Measurements from ENCODE around the gene WDR46. TPM values are rescaled to one million over a fixed set of nuclear protein-coding genes. Genes with fewer than 3 reads are reported as not detected.

Gene WDR46
- total and polyA plus RNA-seq, 2 of the 13 experiments (the other 11 are each of a cell fraction or from before 2014, with no cell fraction given) = 47.4 to 105 TPM

DNA sequence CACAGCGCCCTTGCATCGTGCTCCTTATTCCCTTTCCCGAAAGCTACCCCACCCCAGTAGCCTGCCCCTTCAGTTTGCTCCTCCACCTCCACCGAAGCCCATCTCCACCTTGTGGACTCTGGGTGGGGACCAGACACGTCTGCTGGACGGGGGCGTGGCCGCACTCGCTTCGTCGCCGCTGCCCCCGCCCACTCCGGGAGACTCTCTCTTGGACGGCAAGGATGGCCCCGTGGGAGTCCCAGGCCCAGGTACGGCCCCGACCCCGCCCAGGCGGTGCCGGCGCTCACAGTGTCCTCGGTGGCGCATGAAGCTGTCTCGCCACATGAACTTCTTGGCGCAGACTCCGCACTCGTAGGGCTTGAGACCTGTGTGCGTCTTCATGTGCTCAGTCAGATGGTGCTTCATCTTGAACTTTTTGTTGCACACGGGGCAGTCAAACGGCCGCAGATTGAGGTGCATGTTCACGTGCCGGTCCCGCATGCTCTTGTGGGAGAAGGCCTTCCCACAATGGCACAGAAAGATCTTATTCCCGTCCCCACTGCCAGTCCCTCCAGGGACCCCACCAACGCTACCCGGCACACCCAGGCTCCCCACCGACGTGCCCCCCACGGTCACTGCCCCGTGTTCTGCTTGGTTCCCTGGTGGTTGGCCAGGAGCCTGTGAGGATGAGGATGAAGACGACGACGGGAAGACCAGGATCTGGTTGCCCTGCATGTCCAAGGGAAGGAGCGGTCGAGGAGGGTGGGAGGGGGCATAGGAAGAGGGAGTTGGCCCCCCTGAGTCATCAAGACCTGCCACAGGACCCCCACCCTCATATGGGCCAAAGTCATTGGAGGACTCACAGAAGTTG is 26.1 kb upstream of the WDR46 start:
- DNase-seq (ENCODE audit: low spot score) = no peak
- H3K4me3 ChIP-seq (replicated peaks in 1 of 3; ENCODE audit: insufficient read depth in 1 of 3, low read depth in 2 of 3, low read length in 3 of 3) = peak overlapping the region in 1 of 3 experiments; percentile 98; a peak in 2 of 6 replicates
- H3K27me3 ChIP-seq (ENCODE audit: control insufficient read depth in 1 of 2, insufficient read depth in 2 of 2, low read length in 2 of 2) = no peaks in the 10 kb centered on the region; a peak in 1 of 5 replicates
- in situ Hi-C loops (cut with HindIII; ENCODE audit: extremely low pct_ligation_motif_present, low pct_unique_long_range_greater_than_20kb) = no loop called here
- peaks cover 3% of the 10 kb centered on the region; the same call in 1 of the 2 replicates for H4K20me1 ChIP-seq (ENCODE audit: insufficient read depth, low read length)
- WGBS (ENCODE audit: low lambda C conversion rate) = 92% methylated on average over 47 of the region's 47 CpGs
- intact Hi-C loops (cut with micrococcal nuclease; ENCODE audit: unreplicated experiment) = loop anchor here (5.0 kb wide), 1 partner anchor 43 kb away; the partner anchor contains the start of genes RPS18 and VPS52
- no peaks in the 10 kb centered on the region for H3K9me3 ChIP-seq (ENCODE audit: low read length)
- no peak overlapping the region for H2AFZ ChIP-seq (ENCODE audit: low read length)
- H3K4me1 ChIP-seq (ENCODE audit: insufficient read depth, low read length) = peaks cover 44% of the 10 kb centered on the region
- POLR2A ChIA-PET = no interaction called here
- CTCF ChIA-PET (ENCODE audit: low intra/inter-chr PET ratio, low total read pairs) = no interaction called here
- H3K79me2 ChIP-seq (ENCODE audit: insufficient read depth, low read length) = peaks cover 20% of the 10 kb centered on the region
- peak overlapping the region; percentile 83 for H3K27ac ChIP-seq (ENCODE audit: extremely low read length, insufficient read depth, low read length)
- H3K9ac ChIP-seq (ENCODE audit: insufficient read depth, low read depth, low read length) = no peak overlapping the region
- no TSS peak for BruUV-seq (replicated peaks)
- no peak for ATAC-seq
- H3K36me3 ChIP-seq (replicated peaks in 1 of 2; ENCODE audit: control insufficient read depth in 1 of 2, insufficient read depth in 2 of 2, low read length in 2 of 2) = peaks cover 5 to 17% of the 10 kb centered on the region in 2 experiments
- 0 out of 2 replicates have a peak overlapping the region, but pooled peaks have one; percentile 94 for H3K4me2 ChIP-seq (ENCODE audit: low read depth, low read length)
- no peak for FAIRE-seq
- TF ChIP-seq RFX5 (IDR thresholded peaks at IDR 0.05; ENCODE audit: low read depth, low read length) (no peak), RFXAP (CRISPR knock-in tag; IDR thresholded peaks at IDR 0.05; ENCODE audit: borderline replicate concordance) (no peak), PAXIP1 (CRISPR knock-in tag; conservative IDR thresholded peaks at IDR 0.05) (no peak), FOXM1 (CRISPR knock-in tag; IDR thresholded peaks at IDR 0.05) (no peak), ZNF501 (CRISPR knock-in tag; IDR thresholded peaks at IDR 0.05) (0 out of 2 replicates have a peak, but pooled peaks have one; percentile 38), ZNF367 (CRISPR knock-in tag; IDR thresholded peaks at IDR 0.05; ENCODE audit: borderline replicate concordance) (0 out of 2 replicates have a peak, but pooled peaks have one; percentile 7), LRRFIP1 (CRISPR knock-in tag; conservative IDR thresholded peaks at IDR 0.05) (no peak), ZBTB38 (CRISPR knock-in tag; IDR thresholded peaks at IDR 0.05) (0 out of 2 replicates have a peak, but pooled peaks have one; percentile 23), SMARCC2 (IDR thresholded peaks at IDR 0.05) (no peak), AGO2 (optimal IDR thresholded peaks at IDR 0.05; ENCODE audit: low read depth, low read length) (peak; percentile 94), RBFOX2 (IDR thresholded peaks at IDR 0.05; ENCODE audit: low read depth, low read length) (peak; percentile 66), KDM1A (CRISPR knock-in tag; IDR thresholded peaks at IDR 0.05) (no peak), DPF2 (CRISPR knock-in tag; IDR thresholded peaks at IDR 0.05; ENCODE audit: borderline replicate concordance, low read depth) (no peak), ZNF589 (CRISPR knock-in tag; conservative IDR thresholded peaks at IDR 0.05) (0 out of 2 replicates have a peak, but pooled peaks have one; percentile 68)
- TF ChIP-seq, protein P1, sequence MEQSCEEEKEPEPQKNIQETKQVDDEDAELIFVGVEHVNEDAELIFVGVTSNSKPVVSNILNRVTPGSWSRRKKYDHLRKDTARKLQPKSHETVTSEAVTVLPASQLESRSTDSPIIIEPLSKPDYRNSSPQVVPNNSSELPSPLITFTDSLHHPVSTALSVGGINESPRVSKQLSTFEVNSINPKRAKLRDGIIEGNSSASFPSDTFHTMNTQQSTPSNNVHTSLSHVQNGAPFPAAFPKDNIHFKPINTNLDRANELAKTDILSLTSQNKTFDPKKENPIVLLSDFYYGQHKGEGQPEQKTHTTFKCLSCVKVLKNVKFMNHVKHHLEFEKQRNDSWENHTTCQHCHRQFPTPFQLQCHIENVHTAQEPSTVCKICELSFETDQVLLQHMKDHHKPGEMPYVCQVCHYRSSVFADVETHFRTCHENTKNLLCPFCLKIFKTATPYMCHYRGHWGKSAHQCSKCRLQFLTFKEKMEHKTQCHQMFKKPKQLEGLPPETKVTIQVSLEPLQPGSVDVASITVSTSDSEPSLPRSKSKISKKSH (CRISPR knock-in tag; IDR thresholded peaks at IDR 0.05; ENCODE audit: borderline replicate concordance) = 0 out of 2 replicates have a peak, but pooled peaks have one; percentile 38
